ENCODE measurements around the gene PAK6. TPM values are rescaled to one million over a fixed set of nuclear protein-coding genes. Genes with fewer than 3 reads are reported as not detected.

The PAK6 gene
- total RNA-seq, 1 experiment from 2014 or later: 13.0 TPM

Other genes starting within 250 kb of the PAK6 start
- gene SRP14, start 199.9 kb upstream of the PAK6 start, total RNA-seq (2014; rRNA removed; shearing (Covaris generic)): 236 and 307 TPM in 2 replicates
- gene BMF, start 130.2 kb upstream of the PAK6 start, total RNA-seq (2014; rRNA removed; shearing (Covaris generic)): 5.4 and 12.1 TPM in 2 replicates
- 47.1 and 54.0 TPM in 2 replicates for gene BUB1B, start 78.0 kb upstream of the PAK6 start, total RNA-seq (2014; rRNA removed; shearing (Covaris generic))
- not detected in 2 replicates for gene ANKRD63, start 44.0 kb downstream of the PAK6 start, total RNA-seq (2014; rRNA removed; shearing (Covaris generic))
- gene PLCB2, start 68.9 kb downstream of the PAK6 start, total RNA-seq (2014; rRNA removed; shearing (Covaris generic)): not detected in 2 replicates
- 21.6 and 29.3 TPM in 2 replicates for gene INAFM2, start 84.6 kb downstream of the PAK6 start, total RNA-seq (2014; rRNA removed; shearing (Covaris generic))
- gene CCDC9B, start 101.9 kb downstream of the PAK6 start, total RNA-seq (2014; rRNA removed; shearing (Covaris generic)): 9.4 and 14.1 TPM in 2 replicates
- not detected in 2 replicates for gene PHGR1, start 112.0 kb downstream of the PAK6 start, total RNA-seq (2014; rRNA removed; shearing (Covaris generic))
- 0.49 and 2.4 TPM in 2 replicates for gene DISP2, start 119.2 kb downstream of the PAK6 start, total RNA-seq (2014; rRNA removed; shearing (Covaris generic))
- 76.1 and 91.7 TPM in 2 replicates for gene KNSTRN, start 143.7 kb downstream of the PAK6 start, total RNA-seq (2014; rRNA removed; shearing (Covaris generic))
- gene IVD, start 166.7 kb downstream of the PAK6 start, total RNA-seq (2014; rRNA removed; shearing (Covaris generic)): 10.6 and 19.5 TPM in 2 replicates
- gene BAHD1, start 201.9 kb downstream of the PAK6 start, total RNA-seq (2014; rRNA removed; shearing (Covaris generic)): 6.5 and 16.6 TPM in 2 replicates
- gene CHST14, start 231.9 kb downstream of the PAK6 start, total RNA-seq (2014; rRNA removed; shearing (Covaris generic)): 35.5 and 40.5 TPM in 2 replicates

All from M059J (cell line).